Measurements from ENCODE around the gene PLCG1.
A peak's percentile ranks its signal among the peaks of the same experiment; 100 is the strongest.
"Not testable (repeated sequence)": the region's sequence is repeated elsewhere in the genome, so short reads cannot be mapped to it uniquely, and the experiment has no call there.

The PLCG1 gene

DNA sequence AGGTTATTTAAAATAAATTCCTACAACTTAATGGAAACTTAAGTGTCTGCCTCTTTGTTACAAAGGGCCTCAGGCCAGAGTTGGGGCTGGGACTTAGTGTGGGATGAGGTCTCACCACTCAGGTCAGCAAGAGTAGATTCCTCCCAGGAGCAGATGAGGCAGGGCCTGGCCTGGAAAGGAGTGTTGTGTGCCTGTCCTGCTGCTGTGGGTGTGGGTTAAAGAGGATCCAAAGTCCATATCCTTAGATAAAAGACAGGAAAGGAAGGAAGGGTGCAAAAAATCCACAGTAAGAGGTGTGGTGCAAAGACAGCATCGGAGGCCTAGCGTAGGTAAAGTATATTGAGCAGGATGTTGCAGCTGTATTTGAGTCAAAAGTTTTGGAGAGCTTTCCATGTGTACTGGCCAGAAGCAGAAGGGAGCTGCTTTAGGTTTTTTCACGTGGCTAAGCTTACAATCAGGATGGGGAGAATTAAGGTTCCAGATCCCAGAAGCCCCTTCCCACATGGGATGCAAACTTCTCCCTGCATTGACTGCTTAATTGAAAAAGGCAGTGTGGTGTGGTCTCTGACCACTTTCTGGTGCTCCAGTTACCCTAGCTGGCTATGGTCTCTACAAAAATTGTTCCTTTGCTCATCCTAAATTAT lies 12.8 kb upstream of the PLCG1 start:
- H3K4me3 ChIP-seq (ENCODE audit: low read depth, low read length) = no peak overlapping the region

DNA sequence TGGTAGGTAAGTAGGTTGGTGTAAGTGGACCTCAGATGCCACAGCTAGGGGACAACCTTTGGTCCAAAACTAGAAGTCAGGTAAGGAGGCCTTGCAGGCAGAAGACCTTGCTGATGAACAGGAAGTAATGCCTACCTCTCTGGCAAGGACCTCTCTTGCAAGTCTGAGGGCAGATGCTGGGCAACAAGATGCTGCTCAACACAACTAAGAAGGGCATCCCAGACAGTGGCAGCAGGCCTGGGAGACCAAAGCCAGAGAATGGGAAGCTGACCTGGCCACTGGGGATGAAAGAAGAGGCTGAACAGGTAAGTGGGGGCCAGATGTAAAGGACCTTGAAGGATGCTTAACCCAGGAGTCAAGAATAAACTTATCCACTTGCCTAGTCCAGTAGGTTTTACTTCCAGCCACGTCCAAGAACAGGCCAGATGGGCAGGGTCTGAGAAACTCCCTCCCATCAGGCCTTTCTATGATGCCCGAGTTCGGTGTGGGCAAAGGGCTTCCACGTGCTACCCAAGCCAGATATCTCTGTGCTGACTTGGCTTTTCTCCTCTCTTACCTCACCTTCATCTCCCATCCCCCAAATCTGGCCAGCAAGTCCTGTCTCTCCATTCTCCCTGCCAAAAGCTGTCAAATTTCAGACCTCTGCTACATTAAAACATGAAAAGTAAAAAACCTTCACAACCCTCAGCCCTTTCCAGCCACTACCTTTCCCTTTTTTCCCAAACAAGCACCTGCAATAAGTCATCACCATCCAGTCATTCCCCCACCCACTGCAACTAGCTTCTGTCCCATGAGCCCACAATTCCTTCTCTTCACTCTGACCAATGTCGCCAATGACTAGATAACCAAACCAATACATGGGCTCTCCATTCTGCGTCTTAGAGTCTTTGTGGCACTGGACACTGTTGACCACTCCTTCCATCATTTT lies 11.5 kb upstream of the PLCG1 start:
- H3K4me3 ChIP-seq (ENCODE audit: low read depth, low read length) = no peak overlapping the region

DNA sequence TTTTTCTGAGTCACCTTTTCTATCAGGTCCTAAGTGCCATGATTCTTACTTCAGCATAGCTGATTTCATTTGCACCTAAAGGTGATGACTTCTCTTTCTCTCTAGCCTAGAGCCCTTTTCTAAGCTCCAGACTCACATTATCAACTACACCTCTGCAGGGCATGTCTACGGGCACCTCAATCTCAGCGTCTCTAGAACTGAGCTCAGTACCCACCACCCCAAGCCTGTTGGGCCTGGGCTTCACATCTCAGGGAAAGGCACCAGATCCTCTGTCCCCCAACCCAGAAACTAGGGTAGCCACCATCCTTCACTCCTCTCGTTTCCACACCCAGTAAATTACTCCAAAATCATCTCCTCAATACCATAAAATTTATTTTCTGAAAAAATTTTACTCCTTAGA lies 10.6 kb upstream of the PLCG1 start:
- H3K4me3 ChIP-seq (ENCODE audit: low read depth, low read length) = no peak overlapping the region

DNA sequence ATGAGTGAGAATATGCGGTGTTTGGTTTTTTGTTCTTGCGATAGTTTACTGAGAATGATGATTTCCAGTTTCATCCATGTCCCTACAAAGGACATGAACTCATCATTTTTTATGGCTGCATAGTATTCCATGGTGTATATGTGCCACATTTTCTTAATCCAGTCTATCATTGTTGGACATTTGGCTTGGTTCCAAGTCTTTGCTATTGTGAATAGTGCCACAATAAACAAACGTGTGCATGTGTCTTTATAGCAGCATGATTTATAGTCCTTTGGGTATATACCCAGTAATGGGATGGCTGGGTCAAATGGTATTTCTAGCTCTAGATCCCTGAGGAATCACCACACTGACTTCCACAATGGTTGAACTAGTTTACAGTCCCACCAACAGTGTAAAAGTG lies 9.0 kb upstream of the PLCG1 start:
- not testable (repeated sequence) for H3K4me3 ChIP-seq (ENCODE audit: low read depth, low read length)

DNA sequence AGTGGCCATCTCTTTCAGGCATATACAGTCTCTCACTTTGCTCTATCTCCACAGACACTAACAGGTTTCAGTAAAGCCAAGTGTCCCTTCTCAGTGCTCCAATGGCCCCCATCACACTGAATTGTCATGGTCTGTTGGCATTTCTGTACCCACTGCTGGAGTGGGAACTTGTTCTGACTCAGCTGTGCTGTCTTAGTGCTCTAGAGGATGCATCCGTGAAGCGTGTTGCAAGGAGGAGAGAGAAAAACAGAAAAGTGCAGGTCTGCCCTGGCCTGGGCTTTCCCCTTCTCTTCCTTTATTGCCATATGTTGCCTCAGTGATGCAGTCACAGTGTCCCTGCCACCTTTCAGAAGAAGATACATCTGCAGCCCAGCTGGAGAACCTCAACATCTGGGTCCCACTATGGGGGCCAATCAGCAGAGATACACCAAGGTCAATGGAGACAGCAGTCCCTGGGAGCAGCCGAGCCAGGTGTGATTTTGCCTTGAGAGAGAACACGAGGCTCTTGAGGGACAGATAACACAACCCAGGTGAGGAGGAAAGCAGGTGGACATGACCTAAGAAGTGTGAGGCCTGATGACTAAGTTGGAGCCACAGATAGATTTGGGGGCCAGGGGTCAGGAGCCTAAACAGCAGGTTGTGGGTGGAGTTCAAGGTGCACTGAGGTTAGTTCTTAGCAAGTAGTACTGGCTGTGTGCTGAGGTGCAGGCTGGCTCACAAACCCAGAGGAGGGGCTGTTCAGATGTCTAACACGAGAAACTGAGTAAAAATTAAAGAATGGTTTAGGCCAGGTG lies 5.6 kb upstream of the PLCG1 start:
- H3K4me3 ChIP-seq (ENCODE audit: low read depth, low read length) = no peak overlapping the region

GRCh38 chr20:41132388-41132775 lies 5.0 kb upstream of the PLCG1 start:
- H3K4me3 ChIP-seq (ENCODE audit: low read depth, low read length) = not testable (repeated sequence)

GRCh38 chr20:41133709-41134361 lies 3.5 kb upstream of the PLCG1 start:
- no peak overlapping the region for H3K4me3 ChIP-seq (ENCODE audit: low read depth, low read length)

DNA sequence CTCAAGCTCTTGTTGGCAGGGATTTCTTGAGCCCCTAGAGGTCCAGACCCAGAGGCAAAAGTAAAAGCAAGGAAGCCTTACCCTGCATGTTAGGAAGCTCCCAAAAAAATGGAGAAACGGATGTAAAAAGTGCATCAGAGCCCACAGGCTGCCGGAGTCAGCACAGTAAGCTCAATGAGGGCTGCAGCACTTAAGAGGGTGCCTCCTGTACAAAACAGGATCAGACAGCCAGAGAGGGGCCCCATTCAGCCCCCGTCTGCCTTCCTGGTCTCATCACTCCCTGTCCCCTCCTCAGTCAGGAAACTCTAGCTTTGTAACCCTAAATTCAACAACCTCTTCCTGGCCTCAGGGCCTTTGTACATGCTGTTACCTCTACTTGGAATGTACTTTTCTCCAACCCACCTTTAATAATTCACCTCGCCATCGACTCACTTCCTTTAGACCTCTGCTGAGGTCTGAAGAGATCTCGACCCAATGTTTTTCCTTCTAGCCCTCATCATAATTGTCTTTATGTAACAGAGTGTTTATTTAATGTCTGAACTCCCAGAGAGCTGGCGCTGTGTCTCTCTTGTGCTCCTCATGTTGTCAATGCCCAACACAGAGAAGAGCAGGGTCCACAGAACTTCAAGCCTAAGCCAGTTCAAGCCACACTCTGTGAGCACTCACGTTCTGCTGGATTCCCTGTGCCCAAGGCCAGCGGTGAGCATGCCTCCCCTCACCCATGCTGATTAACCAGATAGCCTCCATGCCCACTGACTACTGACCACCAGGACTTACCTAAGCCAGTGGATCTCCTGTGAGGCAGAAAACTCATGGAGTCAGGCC lies 2.8 kb upstream of the PLCG1 start:
- H3K4me3 ChIP-seq (ENCODE audit: low read depth, low read length) = no peak overlapping the region

- H3K4me3 ChIP-seq (ENCODE audit: low read depth, low read length) = no peak overlapping the region
Observed at GRCh38 chr20:41135187-41135887, 2.0 kb upstream of the PLCG1 start.

GRCh38 chr20:41135888-41136679 lies 1.3 kb upstream of the PLCG1 start:
- peak overlapping the region; percentile 80 for H3K4me3 ChIP-seq (ENCODE audit: low read depth, low read length)

DNA sequence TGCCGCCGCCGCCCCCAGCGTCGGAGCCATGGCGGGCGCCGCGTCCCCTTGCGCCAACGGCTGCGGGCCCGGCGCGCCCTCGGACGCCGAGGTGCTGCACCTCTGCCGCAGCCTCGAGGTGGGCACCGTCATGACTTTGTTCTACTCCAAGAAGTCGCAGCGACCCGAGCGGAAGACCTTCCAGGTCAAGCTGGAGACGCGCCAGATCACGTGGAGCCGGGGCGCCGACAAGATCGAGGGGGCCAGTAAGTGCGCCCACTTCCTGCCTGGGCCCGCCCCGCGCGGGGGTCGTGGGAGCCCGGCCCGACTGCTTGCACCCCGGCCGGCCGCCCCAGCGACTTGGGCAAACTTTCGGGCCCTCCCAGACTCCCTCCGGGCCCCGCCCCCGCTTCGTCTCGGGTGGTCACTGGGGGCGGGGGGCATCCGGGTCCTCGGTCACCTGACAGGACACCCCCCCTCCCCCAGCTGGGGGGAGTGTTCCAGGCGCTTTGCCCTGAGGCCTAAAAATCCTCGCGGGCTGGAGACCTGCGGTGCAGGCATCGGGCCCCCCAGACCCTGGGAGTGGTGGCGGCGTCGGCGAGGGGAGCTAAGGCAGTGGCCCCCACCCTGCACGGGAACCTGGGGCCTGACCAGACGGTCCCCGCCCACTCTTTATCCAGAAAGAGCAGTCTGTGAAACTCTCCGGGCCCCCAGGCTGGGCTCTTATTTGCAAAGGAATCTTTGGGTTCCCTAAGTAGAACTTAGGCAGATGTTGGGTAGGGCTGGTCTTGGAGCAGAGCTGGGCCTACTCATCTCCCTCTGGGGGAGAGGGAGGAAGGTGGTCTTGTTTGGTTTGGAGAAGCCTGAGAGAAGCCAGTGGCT lies 501 bp downstream of the PLCG1 start:
- H3K4me3 ChIP-seq (ENCODE audit: low read depth, low read length) = peak overlapping the region; percentile 80

GRCh38 chr20:41138475-41139226 lies 1.3 kb downstream of the PLCG1 start:
- peak overlapping the region; percentile 80 for H3K4me3 ChIP-seq (ENCODE audit: low read depth, low read length)

GRCh38 chr20:41139227-41140093 lies 2.1 kb downstream of the PLCG1 start:
- peak overlapping the region; percentile 1 for H3K4me3 ChIP-seq (ENCODE audit: low read depth, low read length)

DNA sequence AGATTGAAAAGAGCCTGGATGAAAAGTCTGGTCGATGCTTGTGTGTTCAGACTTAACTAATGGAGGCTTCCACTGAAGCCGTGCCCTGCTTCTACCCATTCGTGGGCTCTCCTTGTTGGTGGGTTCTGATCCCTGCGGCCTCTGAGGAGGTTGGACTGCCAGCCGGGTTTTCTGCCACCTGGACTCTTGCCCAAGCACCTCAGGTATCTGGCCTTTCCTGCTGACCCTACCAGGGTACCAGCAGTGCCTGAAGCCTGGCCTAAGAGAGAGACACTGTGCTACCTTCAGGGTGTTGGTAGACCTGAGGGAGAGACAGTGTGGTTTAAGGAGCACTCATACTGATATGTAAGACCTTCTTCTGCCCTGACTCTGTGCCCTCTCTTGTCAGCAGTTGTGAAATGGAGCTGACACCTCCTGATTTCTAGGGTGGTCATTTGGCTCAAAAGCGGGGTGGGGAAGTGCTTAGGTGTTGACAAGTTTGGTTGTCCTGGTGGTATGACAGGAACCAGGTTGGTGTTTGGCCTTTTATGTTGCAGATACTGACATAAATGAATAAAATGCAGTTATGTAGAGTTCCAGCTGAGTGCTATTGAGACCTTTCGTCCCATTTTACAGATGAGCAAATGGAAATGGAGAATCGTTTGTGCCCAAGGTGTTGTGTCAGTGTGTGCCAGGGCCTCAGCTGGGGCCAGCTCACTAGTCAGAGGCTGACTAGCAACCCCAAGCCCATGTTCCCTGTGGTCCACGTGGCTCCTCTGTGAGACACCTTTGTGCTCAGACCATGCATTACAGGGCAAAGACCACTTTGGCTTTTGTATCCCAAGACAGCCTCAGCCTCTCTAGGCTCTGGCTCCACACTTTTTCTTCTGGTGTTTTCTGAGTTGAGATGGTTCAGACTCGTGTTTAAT lies 3.1 kb downstream of the PLCG1 start:
- H3K4me3 ChIP-seq (ENCODE audit: low read depth, low read length) = no peak overlapping the region

GRCh38 chr20:41141153-41141815 lies 3.9 kb downstream of the PLCG1 start:
- no peak overlapping the region for H3K4me3 ChIP-seq (ENCODE audit: low read depth, low read length)
